Left ventricle myocardium superior (tissue), 1 donor: Measurements from ENCODE around the gene KCTD18. TPM values are rescaled to one million over a fixed set of nuclear protein-coding genes. Genes with fewer than 3 reads are reported as not detected.

Experiments
- ATAC-seq: fragments of 200-7000 bp; cut with Tn5 transposase; one replicate; pipeline ENCODE4 v1.9.1; 2020; ENCODE audit warnings: mild to moderate bottlenecking, moderate library complexity
- DNase-seq: peaks from one replicate; pipeline ENCODE4 v3.0.0-alpha.2; 2020
- intact Hi-C: fragments of 100-400 bp; cut with micrococcal nuclease; formaldehyde crosslinking; loops from one replicate; pipeline ENCODE4 v1.11.0; 2022
- long read RNA-seq: library from polyadenylated mRNA; unstranded; transcript quantifications from one replicate; pipeline ENCODE4 v2.0.0, GENCODE V29; 2021
- total RNA-seq: library from RNA; stranded (reverse); fragmentation: NEBNext Ultra II Directional; extraction: Animal tissue kit (Norgen Biotek cat#: 25700); gene quantifications from one replicate; pipeline ENCODE4 v1.2.1, GENCODE V29; 2021
- donor health status: DM: no; HTN: yes; CAD: no; lungs with severe emphysema.

The KCTD18 gene
- total RNA-seq, result 9.1 TPM
- long read RNA-seq, transcript KCTD18-202 (7 exons, 2,556 nt), result major isoform, 8 of 18 reads
- long read RNA-seq, transcript KCTD18-201 (7 exons, 2,940 nt), result minor isoform, 6 of 18 reads
- long read RNA-seq, partial matches to known transcripts, result 4 of 18 reads
- long read RNA-seq, other reads (novel, unspliced or antisense), result 0 of 18 reads

GRCh38 chr2:200509612-200510433 is at the start of gene KCTD18:
Gene KCTD18 (minus strand): TSS chr2:200510068. CDS start chr2:200507016, 3,052 bp downstream.
- intact Hi-C loops, result no loop called here
- peak; percentile 97 for DNase-seq
- ATAC-seq, result peak; percentile 99

GRCh38 chr2:200540793-200541192 is 30.9 kb upstream of the KCTD18 start:
- DNase-seq (no peak), ATAC-seq (no peak)
- intact Hi-C loops, result no loop called here

GRCh38 chr2:200538139-200538538 is 28.3 kb upstream of the KCTD18 start:
- intact Hi-C loops, result no loop called here
- ATAC-seq, result no peak
- DNase-seq, result no peak

GRCh38 chr2:200534572-200534971 is 24.7 kb upstream of the KCTD18 start:
- DNase-seq (no peak), ATAC-seq (no peak)
- intact Hi-C loops, result no loop called here

- intact Hi-C loops, result no loop called here
- DNase-seq (no peak), ATAC-seq (no peak)
Observed at GRCh38 chr2:200533754-200534153, 23.9 kb upstream of the KCTD18 start.

DNA sequence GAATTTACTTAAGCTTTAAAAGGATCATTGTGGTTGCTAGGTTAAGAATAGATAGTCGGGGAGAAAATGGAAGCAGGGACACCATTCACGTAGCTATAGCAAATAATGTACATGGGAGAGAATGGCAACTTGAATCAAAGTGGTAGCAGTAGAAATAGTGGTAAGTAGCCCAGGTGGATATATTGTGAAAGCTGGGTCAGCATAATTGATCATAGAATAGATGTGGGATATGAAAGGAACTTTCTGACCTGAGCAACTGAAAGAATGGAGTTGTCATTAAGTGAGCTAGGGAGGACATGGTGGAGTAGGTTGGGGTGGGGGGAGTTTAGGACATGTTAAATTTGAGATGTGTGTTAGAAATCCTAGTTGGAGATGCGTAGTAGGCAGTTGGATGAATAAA is 18.4 kb upstream of the KCTD18 start:
- intact Hi-C loops, result no loop called here
- no peak for ATAC-seq
- no peak for DNase-seq

DNA sequence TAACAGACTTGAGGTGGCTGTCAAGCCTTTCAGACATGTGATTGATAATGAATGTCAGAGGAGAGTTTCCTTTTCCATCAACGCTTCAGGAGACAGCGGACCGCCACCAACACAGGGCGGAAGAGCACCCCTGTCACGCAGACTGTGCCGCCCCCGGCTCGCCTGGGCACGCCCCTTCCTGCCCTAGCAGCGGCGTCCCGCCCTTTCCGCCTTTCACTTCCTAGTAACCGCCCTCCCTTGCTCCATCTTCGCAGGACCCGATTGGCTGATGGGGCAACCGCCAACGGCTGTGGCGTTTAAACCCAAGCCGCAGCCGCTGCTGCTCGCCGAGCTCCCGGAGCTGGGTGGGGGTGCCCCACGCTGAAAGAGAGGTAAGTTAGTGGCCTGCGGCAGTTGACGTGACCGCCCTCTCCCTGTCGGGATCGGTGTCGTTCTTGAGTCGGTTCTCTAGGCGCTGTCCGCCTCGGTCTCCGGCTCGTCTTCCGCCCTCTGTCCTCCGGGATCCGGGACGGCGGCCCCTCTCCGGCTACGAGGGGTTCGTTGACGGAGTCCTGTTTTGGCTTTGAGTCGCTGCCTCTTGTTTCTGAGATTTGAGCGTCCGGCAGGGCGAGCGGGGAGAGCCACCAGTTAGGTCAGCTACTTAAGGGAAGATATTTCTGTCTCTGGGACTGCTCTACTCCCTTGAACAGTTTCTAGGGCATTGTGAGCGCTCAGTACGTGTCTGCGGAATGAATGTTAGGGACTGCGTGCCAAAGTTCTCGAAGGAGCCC is 16.2 kb upstream of the KCTD18 start, which contains the start of gene SGO2:
Gene SGO2 (plus strand): TSS at position 326 of the 770 bp plus-strand sequence. CDS start 6,769 bp downstream, outside the sequence.
- ATAC-seq (peak; percentile 100), DNase-seq (peak; percentile 96)
- intact Hi-C loops, result no loop called here

- ATAC-seq (no peak), DNase-seq (no peak)
- intact Hi-C loops, result no loop called here
Observed at GRCh38 chr2:200525551-200525881, 15.6 kb upstream of the KCTD18 start.

GRCh38 chr2:200525066-200525465 is 15.2 kb upstream of the KCTD18 start:
- no peak for DNase-seq
- ATAC-seq, result no peak
- intact Hi-C loops, result no loop called here

DNA sequence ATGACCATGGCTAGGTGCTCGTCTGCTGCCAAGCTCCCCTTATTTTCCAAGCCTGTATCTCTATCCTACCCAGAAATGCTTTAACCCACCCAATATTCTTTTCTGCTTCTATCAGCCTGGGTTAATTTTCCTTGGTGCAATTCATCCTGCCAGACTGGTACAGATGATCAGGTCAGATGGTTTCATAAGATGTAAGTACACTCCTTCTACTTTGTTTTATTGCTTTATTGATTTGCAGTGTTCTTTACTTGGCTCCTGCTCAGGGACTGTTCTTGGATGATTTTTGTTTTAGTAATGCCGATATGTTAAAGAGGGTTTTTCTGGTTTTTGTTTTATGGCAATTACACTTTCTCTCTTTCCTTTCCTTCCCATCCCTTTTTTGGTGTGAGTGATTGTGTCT is 13.7 kb upstream of the KCTD18 start:
- intact Hi-C loops, result no loop called here
- no peak for ATAC-seq
- no peak for DNase-seq

GRCh38 chr2:200523158-200523557 is 13.3 kb upstream of the KCTD18 start:
- DNase-seq (no peak), ATAC-seq (no peak)
- intact Hi-C loops, result no loop called here

- ATAC-seq (no peak), DNase-seq (no peak)
- intact Hi-C loops, result no loop called here
Observed at GRCh38 chr2:200515155-200515554, 5.3 kb upstream of the KCTD18 start.

GRCh38 chr2:200509235-200509611 is 645 bp downstream of the KCTD18 start:
- peak; percentile 29 for DNase-seq
- peak; percentile 11 for ATAC-seq
- intact Hi-C loops, result no loop called here

- ATAC-seq (no peak), DNase-seq (no peak)
- intact Hi-C loops, result no loop called here
Observed at GRCh38 chr2:200507179-200507578, 2.7 kb downstream of the KCTD18 start.

- DNase-seq (no peak), ATAC-seq (no peak)
- intact Hi-C loops, result no loop called here
Observed at GRCh38 chr2:200506679-200507078, 3.2 kb downstream of the KCTD18 start.

- intact Hi-C loops, result no loop called here
- DNase-seq, result no peak
- no peak for ATAC-seq
Observed at GRCh38 chr2:200502196-200502595, 7.7 kb downstream of the KCTD18 start.

DNA sequence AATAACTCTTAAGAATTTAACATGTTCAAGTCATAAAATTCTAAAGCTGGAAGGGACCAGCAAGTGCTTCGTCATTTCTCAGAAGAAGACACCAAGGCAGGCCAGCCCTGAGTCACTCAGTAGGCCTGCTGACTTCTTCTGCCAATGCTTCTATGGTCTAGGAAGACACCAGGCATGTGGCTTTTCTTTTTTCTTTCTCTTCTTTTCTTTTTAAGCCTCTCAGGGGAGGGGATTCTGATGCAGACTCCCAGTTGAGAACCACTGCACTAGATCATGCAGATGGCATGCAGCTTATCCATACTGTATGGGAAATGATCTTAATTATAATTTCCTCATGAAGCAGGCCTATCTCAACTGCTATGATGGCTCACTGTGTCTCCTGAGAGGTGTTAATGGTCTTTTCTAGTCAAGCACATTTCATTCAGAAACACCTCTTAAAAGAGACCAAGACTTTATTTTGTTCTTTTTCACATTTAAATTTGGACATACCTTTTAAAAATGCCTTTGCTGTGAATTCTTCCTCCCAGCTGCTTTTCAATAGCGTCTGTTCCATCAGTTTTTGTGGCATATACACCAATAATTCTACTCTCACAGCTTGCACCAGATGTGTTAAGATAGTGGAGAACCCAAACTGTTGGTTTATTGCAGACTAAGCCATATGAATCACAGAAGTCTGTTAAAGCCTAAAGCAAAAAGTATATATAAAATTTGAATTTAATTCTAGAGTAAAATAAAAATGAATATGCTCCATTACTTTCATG is 11.3 kb downstream of the KCTD18 start:
- no peak for ATAC-seq
- intact Hi-C loops, result no loop called here
- DNase-seq, result no peak

GRCh38 chr2:200496696-200497095 is 13.2 kb downstream of the KCTD18 start:
- DNase-seq (no peak), ATAC-seq (no peak)
- intact Hi-C loops, result no loop called here

- DNase-seq (no peak), ATAC-seq (no peak)
- intact Hi-C loops, result no loop called here
Observed at GRCh38 chr2:200494048-200494447, 15.8 kb downstream of the KCTD18 start.

- DNase-seq (no peak), ATAC-seq (no peak)
- intact Hi-C loops, result no loop called here
Observed at GRCh38 chr2:200492656-200493055, 17.2 kb downstream of the KCTD18 start.
